Fibroblast of skin of back (primary cell): ENCODE measurements around the gene UNCX.

Experiments used
- DNase-seq: peaks from one replicate; pipeline ENCODE4 v3.0.0-alpha.2; 2013

UNCX gene

DNA sequence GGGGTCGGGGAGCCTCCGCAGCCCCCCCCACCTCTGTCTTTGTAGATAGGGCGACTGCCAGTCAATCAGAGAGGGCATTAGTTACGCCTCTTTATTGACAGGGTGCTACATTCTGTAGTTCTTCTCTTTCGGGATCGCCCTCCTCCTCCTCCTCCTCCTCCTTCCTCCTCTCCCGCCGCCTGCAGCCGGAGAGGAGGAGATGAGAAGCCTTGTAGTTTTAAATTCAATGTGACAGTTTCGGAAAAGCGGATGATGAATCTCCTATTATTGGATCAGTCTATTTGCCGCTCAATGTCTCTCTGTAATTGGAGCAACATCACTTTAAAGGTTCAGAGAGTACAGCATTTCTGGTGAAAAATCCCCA lies 587 bp upstream of the UNCX start:
- no peak for DNase-seq

DNA sequence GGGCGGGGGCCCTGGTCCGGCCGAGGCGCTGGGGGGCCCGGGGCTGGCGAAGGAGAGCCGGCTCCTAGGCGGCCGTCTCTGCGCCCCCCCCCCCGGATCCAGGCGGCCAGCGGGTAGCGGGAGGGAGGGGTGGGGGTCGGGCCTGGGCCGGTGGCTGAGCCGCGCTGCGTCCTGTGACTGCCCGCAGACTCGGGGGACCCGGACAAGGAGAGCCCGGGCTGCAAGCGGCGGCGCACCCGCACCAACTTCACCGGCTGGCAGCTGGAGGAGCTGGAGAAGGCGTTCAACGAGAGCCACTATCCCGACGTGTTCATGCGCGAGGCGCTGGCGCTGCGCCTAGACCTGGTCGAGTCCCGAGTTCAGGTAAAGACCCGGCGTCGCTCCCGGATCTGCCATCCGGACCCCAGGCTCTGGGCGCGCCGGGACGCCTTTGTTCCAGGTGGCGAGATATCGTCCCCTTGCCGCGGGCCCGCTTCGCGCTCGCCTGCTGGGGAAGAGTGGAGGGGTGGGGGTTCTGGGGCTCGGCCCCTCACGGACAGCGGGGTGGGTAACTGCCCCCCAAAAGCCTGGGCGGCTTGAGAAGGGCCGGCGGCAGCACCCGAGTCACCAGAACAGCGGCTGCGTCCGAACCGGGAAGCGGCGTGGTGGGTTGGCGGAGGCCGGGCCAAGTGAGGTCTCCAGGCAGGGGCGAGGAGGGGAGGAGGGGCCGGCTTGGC lies 819 bp downstream of the UNCX start:
- no peak for DNase-seq

DNA sequence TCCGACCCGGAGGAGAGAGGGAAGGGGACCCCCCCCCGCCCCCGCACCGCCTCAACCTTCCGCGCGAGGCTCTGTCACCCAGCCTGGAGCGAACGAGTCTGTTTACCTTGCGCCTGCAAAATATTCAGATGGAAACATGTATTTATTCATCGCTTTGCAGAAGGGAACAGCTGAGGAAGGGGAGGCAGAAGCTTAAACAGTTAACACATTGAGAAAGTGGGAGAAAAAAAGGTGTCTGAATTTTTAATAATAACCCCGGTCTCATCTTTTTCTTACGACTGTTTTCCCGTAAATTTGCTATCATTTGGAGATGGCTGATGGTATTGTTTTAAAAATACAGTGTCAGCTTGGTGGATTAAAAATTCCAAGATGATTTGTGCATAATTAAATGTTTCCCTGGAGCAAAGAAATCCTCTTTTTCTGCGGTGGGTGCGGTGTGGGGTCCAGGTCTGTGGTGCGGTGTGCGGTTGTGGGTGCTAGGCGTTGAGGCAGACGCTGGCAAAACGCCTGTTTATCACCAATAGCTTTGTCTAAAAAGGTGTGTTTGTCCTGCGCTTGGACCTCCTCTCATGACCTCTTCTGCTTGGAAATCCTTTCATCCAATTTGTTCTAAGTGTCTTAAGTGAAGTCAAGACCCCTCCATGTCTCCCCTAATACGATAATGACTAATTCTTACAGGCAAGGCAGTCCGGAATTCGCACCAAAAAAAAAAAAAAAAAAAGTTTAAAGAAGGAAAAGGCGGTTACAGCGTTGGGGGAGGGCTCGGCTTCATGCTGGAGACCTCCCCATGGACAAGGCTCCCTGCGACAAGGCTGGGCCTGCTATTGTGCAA lies 1.6 kb downstream of the UNCX start:
- no peak for DNase-seq

DNA sequence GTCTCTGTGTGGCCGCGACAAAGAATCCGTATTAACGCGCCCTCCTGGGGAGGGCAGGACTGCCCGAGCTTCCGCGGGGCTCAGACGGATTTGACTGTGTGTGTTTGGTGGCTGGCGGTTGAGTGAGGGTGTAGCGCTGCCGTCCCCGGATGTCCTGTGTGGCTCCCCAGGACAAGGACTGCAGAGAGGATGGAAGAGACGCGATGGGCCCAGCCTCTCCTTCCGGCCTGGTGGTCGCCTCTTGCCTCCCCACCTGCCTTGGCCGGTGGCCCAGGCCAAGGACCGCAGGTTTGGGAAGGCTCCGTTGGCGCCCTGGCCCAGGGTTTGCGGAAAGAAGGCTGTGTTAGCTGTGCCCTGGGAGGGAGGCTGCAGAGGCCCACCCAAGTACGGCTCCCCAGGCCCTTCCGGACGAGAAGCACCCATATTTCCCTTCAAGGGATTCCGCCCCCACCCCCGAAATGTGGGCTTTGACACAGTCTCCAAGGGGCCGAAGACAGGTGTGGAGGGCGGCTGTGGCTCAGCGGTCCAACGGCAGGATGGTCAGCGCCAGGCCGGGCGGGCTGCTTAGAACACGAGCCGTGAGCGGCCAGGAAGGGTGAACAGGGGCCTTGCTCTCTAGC lies 2.3 kb downstream of the UNCX start:
- no peak for DNase-seq

DNA sequence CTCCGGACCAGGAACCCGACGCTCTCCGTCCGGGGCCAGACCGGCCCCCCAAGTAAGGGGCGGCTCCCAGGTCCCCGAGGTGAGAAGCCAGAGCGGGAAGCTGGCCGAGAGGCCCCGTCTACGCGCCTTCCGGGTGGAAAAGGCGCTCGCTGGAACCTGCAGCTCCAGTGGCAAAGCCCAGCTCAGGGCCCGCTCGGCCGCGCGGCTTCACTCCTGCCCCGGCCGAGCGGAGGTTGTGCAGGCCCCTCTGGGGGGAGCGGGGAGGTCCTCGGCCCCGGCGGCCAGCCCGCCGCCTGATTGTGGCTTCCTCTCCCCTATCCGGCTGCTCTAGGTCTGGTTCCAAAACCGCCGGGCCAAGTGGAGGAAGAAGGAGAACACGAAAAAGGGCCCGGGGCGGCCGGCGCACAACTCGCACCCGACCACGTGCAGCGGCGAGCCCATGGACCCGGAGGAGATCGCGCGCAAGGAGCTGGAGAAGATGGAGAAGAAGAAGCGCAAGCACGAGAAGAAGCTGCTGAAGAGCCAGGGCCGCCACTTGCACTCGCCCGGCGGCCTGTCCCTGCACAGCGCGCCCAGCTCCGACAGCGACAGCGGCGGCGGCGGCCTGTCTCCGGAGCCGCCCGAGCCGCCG lies 2.9 kb downstream of the UNCX start:
- DNase-seq, result no peak

DNA sequence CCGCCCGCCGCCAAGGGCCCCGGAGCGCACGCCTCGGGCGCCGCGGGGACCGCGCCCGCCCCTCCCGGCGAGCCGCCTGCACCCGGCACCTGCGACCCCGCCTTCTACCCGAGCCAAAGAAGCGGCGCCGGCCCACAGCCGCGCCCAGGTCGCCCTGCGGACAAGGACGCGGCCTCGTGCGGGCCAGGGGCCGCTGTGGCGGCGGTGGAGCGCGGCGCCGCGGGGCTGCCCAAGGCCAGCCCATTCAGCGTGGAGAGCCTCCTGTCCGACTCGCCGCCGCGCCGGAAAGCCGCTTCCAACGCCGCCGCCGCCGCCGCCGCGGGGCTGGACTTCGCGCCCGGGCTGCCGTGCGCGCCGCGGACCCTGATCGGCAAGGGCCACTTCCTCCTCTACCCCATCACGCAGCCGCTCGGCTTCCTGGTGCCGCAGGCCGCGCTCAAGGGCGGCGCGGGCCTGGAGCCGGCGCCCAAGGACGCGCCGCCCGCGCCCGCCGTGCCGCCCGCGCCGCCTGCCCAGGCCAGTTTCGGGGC lies 3.5 kb downstream of the UNCX start:
- no peak for DNase-seq

DNA sequence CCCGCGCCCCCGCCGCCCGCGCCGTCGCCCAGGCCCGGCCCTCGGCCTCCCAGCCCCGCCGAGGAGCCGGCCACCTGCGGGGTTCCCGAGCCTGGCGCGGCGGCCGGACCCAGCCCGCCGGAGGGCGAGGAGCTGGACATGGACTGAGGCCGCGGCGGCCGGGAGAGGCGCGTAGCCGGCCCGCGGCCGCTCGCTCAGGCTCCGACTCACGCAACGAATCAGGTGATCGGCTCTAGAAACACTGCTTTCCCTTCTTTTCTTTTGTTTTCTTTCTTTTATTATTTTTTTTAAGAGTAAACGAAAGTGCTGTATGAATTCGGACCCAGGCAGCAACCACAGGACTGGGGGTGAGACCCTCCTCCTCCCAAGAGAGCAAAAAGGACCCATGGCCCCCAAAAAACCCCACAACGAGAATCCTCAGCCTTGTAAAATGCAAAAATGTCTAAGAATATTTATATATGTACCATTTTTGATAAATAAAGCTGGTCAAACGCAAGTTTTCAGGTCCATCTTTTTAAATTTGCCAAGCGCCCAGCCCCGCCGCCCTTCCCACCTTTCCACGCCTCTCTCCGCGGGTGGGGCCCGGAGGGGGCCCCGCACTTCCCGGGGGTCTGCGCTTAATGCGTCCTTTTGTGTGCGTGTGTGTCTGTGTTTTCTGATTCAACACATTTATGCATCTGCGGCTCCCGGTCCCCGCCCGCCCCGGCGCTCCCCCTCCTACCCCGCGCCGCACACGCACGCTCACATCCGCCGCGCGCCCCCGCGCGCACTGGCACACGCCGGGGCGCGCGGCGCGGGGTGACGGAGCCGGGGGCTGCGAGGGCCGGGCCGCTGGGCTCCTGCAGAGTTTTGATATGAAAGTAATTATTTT lies 4.4 kb downstream of the UNCX start:
- DNase-seq, result no peak

DNA sequence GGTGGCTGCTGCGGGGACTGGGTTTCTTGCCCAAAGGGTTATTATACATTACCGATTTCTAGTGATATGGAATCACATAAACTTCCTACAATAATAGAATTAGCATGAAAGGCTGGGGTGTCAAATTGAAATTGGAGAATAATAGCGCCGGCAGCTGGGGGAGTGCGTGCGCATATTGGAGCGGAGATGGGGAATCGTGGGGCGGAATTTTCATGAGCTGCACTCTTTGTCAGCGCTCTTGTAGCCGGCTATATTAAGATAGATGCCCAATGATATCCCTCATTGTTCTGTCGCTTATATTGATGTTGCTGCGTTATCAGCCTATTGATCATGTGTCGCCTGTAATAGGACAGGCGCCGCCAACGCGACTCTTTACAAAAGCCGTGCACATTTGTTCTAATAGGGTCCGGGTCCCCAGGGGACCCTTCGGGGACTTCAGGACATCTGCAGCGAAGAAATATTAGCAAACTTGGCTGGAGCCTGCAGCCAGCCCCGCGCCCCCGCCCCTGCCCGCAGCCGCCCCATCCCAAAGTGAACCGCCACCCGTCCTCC lies 5.1 kb downstream of the UNCX start:
- no peak for DNase-seq

DNA sequence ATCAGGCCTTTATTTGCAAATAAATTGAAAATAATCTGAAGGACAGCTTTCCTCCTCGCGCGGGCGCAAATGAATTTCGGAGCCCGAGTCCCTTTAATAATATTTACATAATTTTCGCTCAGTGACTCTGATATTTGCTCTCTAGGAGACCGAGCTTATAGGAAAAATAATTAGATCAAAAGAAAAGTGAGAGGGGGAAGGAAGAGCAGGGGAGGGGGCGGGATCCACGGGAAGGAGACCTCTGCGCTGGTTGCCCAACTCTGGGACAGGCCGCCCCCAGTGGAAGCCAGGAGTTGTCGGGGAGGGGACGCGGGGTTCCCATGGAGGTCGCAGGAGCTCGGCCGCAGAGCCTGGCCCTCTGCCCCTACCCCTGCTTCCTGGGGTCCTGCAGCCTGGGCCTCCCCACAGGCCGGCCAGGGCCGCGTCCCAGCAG lies 5.8 kb downstream of the UNCX start:
- no peak for DNase-seq

DNA sequence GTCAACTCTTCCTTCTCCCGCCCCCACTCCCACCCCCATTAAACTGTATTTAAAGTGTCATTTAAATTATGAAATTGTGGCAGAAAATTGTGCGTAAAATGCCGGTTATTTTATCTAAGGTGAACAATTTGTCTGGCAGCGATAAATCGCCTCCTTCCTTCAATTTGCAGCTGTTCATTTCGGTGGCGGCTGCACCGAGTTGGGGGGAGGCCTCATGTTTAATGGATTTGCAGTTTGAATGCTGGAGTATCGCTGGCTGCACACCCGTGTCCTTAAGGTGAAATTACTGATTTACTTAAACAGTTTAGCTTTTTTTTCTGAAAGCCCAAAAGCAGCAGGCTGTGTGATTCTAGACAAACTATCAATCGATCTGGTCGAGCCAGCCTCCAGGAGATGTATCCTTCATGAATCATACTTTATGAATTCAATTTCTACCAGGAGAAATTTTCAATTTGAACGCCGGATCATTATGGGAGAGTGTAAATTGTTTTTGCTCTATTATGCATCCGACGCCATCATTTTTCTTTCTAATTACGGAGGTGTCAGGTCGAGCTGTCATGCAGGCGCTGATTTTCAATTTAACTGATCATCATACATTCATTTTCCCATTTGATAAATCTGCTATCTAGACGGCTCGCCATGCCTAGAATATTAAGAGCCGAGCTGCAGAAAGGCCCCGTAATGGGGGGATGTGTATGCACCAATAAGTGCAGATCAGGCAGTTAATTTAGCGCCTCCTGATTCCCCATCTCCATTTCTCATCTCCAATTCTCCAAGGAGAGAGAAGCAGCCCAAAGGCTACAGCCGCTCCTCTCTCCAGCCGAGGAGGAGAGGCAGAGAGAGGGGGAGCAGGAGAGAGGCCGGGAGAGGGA lies 6.5 kb downstream of the UNCX start:
- no peak for DNase-seq

DNA sequence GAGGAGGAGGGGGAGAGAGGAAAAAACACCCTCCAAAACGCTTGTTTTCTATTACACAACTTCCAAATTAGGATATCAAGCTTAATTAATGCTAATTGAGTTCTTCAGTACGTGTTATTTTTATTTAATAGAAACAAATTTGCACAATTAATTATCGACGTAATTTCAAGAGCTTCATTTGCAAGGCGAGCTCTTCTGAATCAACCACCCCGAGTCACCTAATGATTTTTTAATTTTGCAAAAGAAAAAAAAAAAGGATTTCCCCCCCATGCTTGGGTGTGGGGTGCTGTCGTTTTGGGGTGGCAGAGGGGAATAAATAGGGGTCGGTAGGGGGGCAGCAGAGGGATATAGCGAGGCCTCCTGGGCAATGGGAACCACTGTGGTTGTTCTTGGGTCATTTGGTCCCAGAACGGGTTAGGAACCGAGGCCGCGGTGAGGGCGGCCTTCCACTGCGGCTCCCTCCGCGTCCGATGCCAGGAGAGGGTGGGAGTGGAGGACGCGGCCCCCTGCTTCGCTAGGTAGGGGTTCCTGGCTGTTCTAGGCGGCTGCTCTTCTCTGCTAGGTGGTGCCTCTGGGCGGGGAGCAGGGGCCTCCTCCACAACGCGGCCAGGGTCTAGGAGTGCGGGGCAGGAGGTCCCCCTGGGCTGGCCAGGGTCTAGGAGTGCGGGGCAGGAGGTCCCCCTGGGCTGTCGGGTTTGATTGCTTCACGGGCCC lies 7.3 kb downstream of the UNCX start:
- DNase-seq, result no peak

DNA sequence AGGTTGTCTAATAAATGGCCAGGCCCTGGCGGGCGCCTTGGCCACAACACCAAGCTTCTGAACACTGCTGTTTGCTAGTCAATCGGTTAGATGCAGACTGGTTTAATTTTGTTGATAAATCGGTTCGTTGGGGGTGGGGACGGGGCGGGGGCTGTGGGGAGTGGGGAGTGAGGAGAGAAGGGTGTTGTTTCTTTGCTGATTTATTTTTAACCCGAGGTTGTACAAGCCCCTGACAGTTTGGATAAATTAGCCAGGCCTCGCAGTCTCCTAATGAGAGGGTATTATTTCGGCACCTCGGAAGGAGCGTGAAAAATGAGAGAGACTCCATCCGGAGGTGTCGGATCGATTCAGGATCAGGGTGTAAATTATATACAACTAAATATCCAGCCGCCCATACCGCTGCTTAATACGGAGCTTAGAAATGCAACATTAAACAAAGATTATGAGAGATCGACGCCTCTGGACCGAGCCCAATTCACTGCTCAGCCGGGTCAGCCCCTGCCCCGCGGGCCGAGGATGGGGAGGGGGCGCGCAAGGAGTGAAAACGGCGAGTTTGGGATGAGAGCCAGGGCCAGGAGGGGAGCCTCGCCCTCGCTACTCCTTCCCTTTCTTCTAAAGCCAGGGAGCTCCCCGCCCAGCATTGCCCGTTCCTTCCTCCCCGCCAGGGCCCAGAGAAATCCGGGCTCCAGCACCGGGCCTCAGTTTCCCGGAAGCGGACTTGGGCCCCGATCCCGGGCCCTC lies 8.0 kb downstream of the UNCX start:
- DNase-seq, result no peak

DNA sequence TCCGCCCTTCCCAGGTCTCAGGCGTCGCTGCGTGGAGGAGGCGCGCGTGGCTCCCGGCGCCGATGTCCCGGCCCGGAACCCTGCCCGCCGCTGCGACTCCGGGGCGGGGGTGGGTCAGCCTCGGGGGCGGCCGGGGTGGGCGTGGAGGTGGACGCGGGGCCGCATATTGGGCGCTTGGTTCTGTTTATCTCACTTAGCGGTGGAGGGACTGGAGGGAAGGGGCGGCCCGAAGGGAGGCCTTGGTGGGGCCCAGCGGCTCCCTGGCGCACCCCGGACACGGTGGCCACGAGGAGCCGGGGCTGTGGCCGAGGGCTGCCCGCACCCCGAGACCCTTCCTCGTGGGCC lies 8.6 kb downstream of the UNCX start:
- no peak for DNase-seq

DNA sequence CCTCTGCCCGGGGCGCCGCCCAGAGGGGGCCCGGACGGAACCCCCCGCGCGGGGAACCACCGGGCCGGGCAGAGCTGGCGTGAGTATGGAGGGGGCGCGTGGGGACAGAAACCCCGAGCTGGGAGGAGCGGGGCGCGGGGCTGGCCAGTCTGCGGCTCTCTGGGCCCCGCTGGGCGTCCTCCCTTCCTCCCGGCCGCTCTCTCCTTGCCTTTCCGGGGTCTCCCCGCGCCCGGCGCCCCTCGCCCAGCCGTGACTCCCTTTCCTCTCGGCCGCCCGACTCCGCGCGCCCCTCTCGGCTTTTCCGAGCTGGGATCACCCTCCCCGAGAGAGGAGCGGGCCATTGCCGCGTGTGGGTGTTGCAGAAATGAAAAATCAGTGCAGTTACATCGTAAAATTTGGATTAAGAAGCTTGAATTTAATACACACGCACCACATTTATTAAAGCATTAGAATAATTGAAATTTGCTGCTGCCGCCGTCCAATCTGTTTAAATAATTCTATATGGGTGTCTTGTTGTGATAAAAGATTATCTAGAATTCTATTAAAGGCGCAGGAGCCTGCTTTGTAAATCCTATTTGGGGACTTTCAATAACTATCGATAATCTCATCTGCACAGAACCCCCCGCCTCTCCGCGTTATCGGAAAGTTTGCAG lies 9.1 kb downstream of the UNCX start:
- no peak for DNase-seq

DNA sequence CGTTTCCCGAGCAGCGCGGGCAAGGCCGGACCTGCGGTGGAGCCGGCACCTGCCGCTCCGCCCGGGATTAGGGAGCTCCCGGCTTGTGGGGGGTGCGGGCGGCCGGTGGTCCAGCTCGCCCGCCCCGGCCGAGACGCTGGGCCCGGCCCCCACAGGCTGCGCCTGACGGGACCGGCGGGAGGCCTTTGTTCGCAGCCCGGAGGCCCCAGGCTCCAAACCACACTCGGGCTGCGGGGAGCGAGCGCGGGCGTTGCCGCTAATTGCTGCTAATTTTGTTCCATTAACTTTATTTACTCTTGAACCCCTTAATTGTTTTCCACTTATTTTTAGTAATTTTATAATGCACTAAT lies 9.6 kb downstream of the UNCX start:
- no peak for DNase-seq

DNA sequence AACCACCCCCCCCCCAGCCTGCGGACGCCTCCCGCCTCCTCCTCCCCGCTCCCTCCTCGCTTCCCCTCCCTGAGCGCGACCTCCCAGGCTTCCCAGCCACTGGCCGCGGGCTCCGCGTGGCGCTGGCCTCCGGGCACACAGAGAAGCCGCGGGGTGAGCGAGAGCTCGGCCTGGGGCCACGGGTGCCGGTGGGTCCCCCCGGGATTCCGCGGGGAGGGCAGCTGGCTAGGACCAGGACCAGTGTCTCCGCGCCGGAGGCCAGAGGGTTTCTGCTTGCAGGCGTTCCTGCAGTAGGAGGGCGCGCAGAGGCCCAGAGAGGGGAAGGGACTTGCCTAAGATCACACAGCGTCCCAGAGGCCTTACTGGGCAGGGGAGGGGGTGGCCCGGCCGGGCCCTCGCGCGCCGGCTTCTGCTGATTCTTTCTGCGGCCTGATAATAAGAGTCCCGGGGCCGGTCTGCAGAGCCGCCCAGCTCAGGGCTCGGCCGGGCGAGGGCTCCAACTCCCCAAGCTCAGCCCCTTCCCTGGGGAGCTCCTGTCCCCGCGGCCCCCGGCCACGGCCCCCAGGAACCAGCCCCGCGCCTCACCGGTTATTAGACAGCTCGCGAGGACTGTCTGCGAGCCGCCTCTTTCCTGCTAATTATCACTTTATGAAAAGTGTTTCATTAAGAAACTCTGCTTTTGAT lies 10.1 kb downstream of the UNCX start:
- no peak for DNase-seq

DNA sequence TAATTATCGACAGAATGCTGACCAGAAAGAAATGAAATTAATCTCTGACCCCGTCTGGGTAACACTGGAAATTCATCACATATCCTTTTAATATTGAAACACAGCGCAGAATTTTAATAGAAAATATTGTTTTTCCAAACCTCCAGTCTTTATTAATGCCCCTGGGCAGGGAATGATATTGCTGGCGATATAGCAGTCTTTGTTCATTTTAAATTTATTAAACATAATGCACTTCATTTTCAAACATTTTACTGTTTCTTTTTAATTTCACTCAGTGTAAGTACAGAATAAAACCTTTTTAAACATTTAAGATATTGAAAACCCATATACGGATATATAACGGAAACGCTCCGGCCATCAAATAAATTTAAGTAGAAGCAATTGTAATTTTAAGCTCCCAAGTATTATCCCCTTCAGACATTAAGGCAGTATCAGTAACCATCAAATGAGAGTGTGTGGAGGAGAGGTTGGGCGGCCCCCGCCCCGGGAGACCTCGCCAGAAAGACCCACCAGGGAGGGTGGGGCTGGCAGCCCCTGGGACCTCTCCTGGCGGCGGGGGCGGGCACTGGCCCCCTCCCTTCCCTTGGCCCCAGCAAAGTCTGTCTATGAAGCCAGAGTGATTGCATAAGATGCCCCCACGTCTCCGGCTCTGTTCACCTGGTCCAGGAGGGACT lies 10.8 kb downstream of the UNCX start:
- no peak for DNase-seq

DNA sequence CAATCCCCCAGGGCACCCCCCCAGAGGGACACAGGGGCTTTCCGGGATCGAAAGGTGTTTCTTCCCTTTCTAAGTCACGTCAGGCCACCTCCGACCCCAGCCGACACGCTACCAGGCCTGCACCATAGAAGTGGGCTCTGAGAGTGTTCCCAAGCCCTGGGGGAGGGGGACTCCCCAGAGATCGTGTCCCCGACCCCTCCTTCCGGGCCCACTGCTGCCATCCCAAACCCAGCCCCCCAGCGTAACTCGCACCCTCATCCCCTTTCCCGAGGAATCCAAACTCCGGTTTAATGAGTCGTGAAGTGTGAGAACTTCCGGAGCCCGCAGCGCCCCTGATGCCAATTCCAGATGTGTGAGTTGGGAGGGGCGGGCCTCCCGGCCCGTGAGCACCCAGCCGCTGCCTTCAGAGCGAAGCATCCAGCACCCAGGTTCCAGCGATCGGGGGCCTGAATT lies 11.3 kb downstream of the UNCX start:
- DNase-seq, result no peak
